GDM1 (cell line): ENCODE data around the gene IDH2.
A peak's percentile ranks its signal among the peaks of the same experiment; 100 is the strongest.

Experiments used
- DNase-seq: peaks from one replicate; lab custom pipeline; 2025; lab: John Stamatoyannopoulos, UW

The IDH2 gene

GRCh38 chr15:90043530-90044010 is 58.7 kb downstream of the IDH2 start:
- no peak for DNase-seq

- no peak for DNase-seq
Observed at GRCh38 chr15:90042766-90043529, 59.3 kb downstream of the IDH2 start.

GRCh38 chr15:90042356-90042755 is 59.9 kb downstream of the IDH2 start:
- no peak for DNase-seq

GRCh38 chr15:90040618-90041017 is 61.6 kb downstream of the IDH2 start:
- no peak for DNase-seq

- DNase-seq, result no peak
Observed at GRCh38 chr15:90039996-90040395, 62.3 kb downstream of the IDH2 start.

GRCh38 chr15:90038632-90039095 is 63.6 kb downstream of the IDH2 start:
- DNase-seq, result no peak

- DNase-seq, result peak; percentile 14
Observed at GRCh38 chr15:90037961-90038631, 64.2 kb downstream of the IDH2 start.

- DNase-seq, result no peak
Observed at GRCh38 chr15:90037511-90037860, 64.8 kb downstream of the IDH2 start.

GRCh38 chr15:90036806-90037510 is 65.3 kb downstream of the IDH2 start:
- no peak for DNase-seq

- DNase-seq, result no peak
Observed at GRCh38 chr15:90036343-90036742, 65.9 kb downstream of the IDH2 start.

- DNase-seq, result peak; percentile 37
Observed at GRCh38 chr15:90035840-90036230, 66.4 kb downstream of the IDH2 start.

GRCh38 chr15:90035095-90035839 is 67.0 kb downstream of the IDH2 start:
- DNase-seq, result no peak

- DNase-seq, result no peak
Observed at GRCh38 chr15:90033448-90033847, 68.8 kb downstream of the IDH2 start.
